HG03558 (cell line): Measurements from ENCODE around the gene PAX8.
"Not testable (repeated sequence)": the region's sequence is repeated elsewhere in the genome, so short reads cannot be mapped to it uniquely, and the experiment has no call there.

Source experiments
- ATAC-seq: cut with Tn5 transposase; IDR thresholded peaks from one replicate; pipeline ENCODE4 v1.9.1; 2021; ENCODE audit warnings: moderate number of reproducible peaks; ENCODE audit not compliant: unreplicated experiment; ENCODE audit errors: extremely low read depth

PAX8 gene

DNA sequence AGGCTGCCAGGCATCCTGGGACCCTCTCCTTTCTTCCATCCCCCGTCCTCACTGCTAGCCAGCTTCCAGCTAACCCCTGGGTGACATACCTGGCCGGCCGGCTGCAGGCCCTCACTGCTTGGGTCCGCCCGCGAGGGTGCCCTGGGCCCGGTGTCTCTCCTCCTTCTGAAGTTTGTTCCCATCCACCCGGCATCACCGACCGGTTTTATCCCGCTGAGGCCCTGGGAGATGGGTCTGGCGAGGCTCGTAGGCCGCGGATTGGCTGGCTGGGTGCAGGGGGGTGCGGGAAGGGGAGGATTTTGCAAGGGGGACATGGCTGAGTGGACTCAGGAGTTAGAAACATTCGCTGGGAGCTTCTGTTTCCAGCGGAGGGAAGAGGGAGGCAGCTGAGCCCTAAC is at the start of gene PAX8:
PAX8 (minus strand) TSS at position 180 of the 398 bp plus-strand sequence. CDS start 527 bp downstream, outside the sequence.
- ATAC-seq = no peak

DNA sequence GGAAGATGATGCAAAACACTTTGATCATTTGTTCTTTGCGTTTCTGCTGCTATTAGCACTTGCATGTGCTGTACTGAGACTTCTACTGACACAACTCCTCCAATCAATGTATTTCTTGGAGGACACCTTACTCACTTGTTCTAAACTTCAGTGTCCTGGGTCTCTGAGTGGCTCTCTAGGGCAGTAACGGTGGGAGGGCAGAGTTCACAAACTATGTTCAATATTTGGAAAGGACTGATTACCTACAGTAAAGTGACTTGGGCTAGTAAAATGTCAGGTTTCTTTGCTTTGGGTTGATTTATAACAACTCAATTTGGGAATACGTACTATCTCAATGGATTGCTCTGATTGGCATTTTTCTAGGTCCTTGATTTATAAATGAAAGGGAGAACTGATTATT is 49.3 kb upstream of the PAX8 start:
- ATAC-seq = no peak

DNA sequence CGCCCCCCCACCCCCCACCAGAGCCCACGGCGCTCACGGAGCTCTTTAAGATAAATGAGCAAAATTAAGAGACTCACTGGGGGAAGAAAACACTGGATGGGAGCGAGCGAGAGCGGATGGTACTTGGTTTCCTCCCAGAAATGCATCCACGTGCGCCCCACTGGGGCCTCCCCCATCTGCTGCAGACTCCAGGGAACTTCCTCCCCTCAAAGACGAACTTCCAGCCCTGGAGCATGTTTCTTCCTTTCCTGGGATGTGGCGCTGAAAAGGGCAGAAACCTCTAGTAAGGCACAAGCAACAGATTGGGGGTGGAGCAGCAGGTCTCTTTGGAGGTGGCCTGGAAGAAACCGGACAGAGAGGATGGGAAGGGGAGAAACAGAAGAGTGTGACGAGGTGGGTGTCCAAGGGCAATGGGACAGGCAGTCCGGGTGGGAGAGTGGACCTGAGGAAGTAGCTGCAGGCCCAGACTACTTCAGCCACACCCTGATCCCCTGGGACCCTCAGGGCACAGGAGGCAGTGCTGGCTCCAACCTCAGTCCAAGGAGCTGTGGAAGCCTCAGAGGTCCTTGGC is 46.5 kb upstream of the PAX8 start:
- not testable (repeated sequence) for ATAC-seq

DNA sequence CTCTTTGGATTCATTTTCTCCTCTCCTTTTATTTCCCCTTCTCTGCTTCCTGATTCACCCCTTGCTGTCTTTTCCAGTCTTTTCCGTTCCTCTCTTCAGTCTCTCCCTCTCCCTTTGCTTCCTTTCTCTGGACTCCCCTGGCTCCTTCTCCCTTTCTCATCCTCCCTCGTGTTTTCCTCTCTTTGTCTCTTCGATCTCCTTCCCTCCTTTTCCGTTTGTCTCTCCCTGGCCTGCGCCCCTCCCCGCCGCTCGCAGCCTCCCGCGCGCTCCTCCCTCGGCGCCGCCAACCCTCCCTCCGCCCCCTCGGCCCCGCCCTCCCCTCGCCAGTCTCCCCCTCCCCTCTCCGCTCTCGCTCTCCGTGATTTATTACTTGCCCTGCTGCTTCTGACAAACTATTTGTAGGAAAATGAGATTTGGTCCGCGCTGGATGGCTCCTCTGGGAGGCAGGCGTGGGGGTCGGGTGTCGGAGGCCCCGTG is 46.0 kb upstream of the PAX8 start:
- ATAC-seq = no peak

DNA sequence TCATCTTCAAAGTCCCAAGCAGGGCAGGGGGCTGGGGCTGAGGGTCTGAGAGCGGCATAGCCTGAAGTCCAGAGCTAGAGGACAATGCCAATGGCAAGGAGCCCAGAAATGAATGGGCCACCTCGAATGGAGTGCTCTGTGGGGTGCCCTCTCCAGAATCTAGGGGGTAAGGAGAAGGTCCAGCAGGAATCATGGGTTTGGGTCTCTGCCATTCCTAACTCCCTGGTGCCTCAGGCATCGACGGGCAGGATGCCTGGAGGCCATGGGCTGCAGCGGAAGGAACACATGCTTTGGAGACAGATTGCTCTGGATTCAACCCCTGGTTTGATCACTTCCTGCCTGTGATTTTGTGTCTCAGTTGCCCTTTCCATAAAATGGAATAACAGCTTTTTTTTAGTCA is 44.4 kb upstream of the PAX8 start:
- ATAC-seq = not testable (repeated sequence)

DNA sequence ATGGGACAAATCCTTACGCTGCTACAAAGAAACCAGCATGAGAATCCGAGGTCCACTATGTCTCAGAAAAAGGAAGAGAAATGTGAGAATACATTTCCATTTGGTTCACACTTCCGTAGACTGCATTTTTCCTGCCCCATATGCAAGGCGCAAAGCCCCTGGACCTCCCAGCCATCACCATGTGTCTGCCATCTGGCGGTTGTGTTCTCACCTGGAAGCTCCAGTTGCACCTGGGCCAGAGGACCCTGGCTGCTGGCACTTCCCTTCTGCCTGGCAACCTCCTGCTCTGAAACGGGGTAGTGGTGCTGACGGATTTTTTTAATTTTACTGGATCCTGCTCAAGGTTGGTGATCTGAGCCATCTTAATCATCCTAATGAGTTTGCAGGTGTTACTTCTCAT is 41.4 kb upstream of the PAX8 start:
- ATAC-seq = not testable (repeated sequence)

DNA sequence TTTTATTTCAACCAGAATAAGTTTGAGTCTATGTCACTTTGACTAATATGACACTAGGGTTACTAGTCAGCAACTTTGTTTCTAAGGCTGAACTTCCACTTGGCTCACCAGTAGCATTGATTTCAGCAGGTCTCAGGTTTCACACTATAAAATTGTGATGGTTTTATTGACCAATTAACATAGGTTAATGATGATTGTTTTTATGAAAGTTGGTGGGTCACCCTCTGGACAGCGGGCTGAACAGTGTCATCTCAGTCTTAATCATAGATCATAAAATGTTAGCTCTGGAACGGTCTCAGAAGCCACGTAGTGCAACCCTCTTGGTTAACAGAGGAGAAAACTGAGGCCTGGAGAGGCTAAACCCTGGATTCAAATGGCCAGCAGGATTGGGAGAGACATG is 40.2 kb upstream of the PAX8 start:
- not testable (repeated sequence) for ATAC-seq

DNA sequence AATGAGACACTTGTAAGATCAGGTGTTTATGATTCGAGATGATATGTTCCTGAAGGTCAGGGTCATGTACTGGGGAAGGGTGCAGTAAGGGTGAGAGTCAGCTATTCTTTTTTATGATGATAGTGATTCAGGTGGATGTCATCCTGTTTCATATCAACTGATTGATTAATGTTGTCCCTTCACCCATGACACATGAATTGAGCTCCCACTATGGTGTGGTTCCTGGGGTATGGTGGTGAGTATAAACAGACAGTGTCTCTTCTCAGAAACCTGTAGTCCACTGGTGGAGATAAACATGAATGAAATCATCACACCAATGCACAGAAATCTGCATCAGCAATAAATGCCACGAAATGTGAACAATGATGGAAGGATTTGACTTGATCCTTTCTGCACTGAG is 37.4 kb upstream of the PAX8 start:
- no peak for ATAC-seq

DNA sequence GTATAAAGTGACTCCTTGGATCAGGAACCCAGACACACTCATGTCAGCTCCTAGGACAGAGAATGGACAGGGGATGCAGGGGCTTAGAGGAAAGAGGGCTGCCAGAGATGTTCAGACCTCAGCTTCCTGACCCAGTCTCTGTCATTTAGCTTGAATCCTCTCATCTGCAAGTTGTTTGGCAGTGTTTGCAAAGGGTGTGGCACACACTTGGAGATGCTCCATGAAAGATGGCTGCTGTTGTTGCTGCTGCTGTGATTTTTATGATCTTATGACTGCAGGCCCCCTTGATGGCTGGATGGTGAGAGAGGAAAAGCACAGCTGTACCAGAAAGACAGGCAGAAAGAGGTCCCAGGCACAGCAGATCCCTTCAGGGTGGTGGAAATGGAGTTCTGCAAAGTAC is 35.9 kb upstream of the PAX8 start:
- not testable (repeated sequence) for ATAC-seq

DNA sequence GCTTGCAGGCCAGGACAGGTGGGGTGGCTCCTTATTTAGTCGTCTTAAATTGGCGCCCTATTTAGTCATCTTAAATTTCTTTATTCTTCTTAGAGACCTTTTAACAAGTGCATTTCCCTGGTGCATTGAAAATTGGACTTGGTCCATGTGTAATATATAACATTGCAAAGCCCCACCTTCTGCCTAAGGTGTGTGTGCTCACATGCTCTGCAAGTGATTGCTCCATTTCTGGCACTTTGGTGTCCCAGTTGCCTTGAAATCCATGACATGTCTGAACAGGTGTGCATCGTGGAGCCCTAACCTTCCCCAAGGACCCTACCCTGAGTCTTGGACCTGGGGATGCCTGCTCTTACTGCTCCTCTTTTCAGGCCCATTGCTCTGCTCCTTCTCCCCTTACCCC is 35.5 kb upstream of the PAX8 start:
- ATAC-seq = not testable (repeated sequence)

DNA sequence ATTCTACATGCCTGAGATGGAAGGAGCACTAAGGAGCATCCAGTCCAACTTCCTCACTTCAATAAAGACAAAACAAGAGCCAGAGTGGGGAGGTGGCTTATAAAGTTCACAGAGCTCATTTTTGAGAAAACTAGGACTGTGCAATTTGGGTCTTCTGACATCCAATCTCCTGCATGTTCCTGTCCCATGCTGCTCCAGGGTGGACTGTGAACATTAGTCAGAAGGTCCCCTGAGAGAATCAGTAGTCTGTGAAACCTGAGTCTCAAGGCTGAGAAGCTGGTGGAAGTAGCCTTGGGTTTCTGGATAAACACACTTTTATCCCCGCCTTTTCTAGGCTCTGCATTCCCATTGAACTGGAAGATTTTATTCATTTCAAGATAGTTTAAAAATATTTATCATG is 33.1 kb upstream of the PAX8 start:
- ATAC-seq = not testable (repeated sequence)

DNA sequence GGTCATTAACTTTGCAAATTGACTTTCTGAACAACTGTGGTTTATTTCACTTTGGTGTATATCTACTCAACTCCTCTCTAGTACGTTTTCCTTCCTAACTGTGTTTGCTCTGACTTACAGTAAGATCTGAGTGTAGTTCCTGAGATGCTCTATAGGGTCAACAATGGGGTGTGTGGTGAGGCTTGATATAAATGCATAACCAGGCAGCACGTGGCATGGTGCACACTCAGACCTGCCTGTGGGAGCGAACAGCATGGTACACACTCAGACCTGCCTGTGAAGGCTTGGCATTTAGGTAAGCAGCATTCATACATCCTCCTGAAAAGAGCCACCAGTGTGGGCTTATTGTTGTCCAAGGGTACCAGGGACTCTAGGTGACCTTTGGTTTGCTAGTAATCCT is 32.5 kb upstream of the PAX8 start:
- ATAC-seq = not testable (repeated sequence)

DNA sequence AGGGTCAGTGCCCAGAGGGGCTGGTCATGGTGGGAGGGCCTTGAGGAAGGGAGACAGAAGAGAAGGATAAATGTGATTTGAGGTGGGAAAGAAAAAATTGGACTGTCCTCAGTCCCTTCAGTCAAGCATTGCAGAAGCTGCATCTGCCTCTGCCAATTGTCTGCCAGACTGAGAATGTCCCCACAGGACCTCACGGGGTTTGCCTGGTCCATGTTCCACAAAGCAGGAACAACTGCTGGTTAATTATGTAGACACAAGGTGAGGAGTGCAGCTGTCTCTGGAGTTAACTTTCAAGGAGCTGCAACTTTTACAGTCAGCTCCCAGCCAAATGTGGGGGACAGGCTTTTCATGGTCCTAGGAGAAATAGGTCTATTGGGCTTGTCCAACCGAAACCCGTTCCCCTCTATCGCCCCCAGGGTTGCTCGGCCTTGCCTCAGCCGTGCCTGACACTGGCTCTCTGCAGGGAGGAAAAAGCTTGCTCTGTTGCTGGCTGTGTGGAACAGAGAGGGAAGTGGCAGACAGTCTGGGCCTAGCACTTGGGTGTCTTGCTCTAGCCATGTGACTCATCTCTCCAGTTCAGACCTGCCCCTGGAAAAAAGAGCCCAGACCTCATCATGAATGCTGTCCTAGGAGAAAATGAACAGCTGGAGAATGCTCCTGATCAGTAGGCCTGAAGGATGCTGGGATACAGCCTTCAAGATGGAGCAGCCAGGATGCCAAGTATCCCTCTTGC is 31.1 kb upstream of the PAX8 start:
- no peak for ATAC-seq

DNA sequence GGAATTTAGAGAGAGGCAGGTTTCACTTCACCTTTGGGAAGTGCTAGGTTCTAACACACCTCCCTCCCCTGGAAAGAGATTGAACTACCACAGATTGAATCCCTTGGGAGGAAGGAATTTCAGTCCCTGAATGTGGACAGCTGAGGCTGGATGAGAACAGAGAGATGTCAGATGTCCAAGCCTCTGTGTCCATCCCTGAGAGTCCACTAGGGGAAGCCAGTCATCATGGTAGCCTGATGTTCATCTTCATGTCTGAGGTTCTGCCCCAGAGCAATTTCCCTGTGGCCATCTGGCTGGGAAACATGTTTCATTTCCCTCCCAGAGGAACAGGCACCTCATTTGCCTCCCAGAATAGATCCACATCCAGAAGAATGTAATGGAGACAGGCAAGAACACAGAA is 30.1 kb upstream of the PAX8 start:
- ATAC-seq = not testable (repeated sequence)

DNA sequence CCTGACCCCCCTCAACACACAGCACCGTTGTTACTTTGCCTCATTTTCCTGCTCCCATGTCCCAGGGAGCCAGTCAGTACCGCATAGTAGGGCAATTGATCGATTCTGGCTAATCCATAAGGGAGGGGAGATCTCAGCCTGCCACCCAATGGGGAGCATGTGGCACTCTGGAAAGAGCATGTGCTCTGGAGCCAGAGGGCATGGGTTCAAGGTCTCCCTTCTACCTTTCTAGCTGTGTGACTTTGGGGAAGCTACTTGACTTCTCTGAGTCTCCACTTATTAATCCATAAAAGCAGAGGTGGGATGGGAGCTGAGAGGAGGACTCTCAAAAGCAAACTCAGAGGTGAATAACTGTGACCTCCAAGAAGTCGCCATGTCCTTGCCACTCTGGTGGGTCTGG is 27.5 kb upstream of the PAX8 start:
- not testable (repeated sequence) for ATAC-seq

DNA sequence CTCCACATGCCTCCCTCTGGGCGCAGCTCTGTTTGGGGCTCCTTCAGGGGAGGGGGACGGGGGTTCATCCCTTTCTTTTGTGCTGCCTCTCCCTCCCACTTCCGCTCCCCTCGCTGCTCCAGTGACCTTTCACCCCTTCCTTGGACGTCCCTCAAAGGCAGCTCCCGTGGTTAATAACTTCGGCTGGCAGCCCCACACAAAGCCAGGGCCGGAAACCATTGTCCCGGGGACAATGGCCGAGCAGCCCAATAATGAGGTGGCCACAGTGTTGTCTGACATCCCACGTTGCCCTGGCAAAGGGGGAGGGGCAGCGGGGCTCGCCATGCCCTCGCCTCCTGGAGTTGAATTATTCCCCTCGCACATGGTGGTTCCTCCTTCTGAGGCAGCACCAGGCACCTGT is 27.0 kb upstream of the PAX8 start:
- ATAC-seq = not testable (repeated sequence)

DNA sequence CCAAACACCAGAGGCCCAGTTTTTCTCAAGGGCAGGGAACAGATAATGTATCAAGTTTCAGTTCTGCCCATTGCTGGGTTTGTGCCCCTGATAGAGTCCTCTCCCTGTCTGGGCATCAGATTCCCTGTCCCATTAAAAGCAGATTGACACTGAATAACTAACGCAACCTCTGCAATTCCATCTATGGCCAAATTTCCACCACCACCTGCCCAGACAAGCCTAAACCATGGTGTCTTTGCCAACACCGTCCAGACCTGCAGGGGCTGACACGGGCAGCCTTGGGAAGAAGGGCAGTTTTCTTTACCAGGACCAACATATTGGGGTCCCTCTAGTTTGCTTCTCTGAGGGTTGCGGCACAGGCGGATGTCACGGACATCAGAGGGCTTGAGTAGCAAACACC is 26.4 kb upstream of the PAX8 start:
- ATAC-seq = no peak

DNA sequence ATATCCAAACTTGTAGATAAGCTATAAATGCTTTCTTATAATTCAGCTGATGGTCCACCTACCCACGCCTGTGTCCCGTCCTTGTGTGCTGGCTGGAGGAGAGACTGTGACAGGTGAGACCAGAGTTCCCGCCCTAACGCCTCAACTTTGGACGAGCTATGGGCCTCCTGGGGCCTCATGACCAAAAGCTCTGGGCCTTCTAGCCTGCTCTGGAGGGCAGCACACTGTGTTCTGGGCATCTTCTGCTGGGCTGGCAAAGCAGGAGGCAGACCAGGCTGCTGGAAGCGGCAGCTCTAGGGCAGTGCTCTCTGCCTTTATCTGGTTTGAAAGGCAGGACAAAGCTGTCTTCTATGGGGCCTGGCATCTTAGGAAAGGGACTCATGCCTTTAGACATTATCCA is 26.0 kb upstream of the PAX8 start:
- ATAC-seq = no peak

DNA sequence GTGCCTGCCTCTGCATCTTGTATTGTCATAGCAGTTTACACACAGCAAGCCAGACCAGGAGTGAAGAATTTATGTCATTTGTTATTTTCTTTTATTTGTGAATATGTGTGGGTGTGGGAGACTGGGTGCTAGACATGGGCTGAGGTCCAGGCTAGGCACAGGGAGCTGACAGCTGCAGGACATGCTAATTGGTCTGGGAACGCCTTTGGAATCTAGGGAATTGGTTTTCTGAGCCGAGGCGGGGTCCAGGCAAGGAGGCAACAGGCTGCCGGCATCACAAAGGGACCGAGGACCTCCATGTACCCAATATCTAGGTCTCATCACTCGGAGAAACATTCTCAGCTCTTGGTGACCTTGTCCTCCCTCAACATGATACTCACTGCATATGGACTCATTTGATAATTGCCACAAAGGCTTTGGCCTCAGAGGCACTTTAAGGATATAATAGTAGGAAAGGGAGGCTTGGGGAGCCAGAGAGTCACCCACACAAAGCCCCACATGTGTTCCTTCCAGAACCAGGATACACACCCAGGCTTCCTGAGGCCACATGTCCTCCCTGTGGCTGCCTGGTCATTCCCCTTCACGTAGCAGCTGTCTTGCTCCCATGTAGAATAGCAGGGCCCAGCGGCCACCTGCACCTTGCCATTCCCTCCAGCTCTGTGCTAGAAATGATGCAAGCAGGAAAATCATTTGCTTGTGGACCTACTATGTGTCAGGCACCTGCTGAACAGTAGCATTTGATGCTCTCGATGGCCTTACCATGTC is 23.7 kb upstream of the PAX8 start:
- not testable (repeated sequence) for ATAC-seq

DNA sequence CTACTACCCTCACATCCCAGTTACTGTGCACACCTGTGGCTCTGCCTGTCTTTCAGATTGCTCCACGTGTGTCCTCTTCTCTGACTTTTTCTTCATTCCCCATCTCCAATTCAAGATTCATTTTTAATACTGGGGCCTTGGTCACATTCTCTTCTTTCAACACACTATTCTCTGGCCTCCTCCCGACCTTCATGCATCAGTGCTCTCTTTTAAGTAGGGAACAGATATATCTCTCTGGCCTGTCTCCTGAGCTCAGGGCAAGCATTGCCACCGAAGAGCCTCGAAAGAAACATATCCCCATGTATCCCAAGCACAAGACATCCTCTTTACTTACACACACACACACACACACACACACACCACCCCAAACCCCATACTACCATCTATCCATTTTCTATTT is 21.6 kb upstream of the PAX8 start:
- no peak for ATAC-seq

DNA sequence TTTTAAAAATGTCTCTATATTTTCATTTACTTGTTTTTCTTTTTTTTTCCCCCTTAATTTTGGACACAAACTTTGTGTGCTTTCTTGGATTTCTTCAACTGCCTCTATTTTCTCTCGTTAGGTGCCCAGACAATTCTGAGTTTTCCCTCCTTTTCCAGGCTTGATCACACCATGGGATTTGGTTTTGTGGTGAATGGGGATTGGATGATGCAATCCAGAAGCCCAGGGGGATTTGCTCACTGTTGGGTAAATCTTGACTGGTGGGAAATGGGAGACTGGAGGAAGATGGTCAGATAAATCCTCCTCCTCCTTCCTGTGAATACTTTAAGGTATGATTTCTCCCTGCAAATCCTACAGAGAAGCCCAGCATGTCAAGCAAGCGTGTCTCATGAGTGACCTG is 19.5 kb upstream of the PAX8 start:
- no peak for ATAC-seq
